Naive thymus-derived CD4-positive, alpha-beta T cell (primary cell): ENCODE data around the gene GMDS. TPM values are rescaled to one million over a fixed set of nuclear protein-coding genes. Genes with fewer than 3 reads are reported as not detected.

ENCODE experiments used
- ATAC-seq: fragments of 150-1000 bp; cut with Tn5 transposase; 2 replicates; pipeline ENCODE4 v1.10.0; 2021; ENCODE audit warnings: mild to moderate bottlenecking, moderate library complexity
- CTCF ChIA-PET: fragments of 350-600 bp; sonication (Branson Sonifier 250); formaldehyde crosslinking; loops from one replicate; lab custom pipeline; 2021; ENCODE audit warnings: antibody characterized with exemption; lab: Charles Lee
- POLR2A ChIA-PET: fragments of 350-600 bp; sonication (Branson Sonifier 250); formaldehyde crosslinking; loops from one replicate; lab custom pipeline; 2021; ENCODE audit warnings: antibody characterized with exemption, inconsistent platforms; lab: Charles Lee
- DNase-seq, 9 donors: peaks; one replicate each; pipeline versions ENCODE4 v3.0.0 to v3.0.0-alpha.2; 2020 to 2022; ENCODE audit warnings: mixed read lengths in 1 of 9
- H3K27ac ChIP-seq: one replicate; pipeline ENCODE4 v1.7.0; 2013; ENCODE audit warnings: mild to moderate bottlenecking, low read depth, low read length, moderate library complexity
- H3K27me3 ChIP-seq, 2 donors: one replicate each; pipeline ENCODE4 v1.7.0; 2013; ENCODE audit warnings: low read length in 2 of 2, mild to moderate bottlenecking in 2 of 2, moderate library complexity in 2 of 2; ENCODE audit not compliant: control insufficient read depth in 2 of 2, insufficient read depth in 2 of 2
- H3K36me3 ChIP-seq, 3 experiments: 1 replicate in 2 of 3; 2 replicates in 1 of 3; pipeline ENCODE4 v1.7.0; 2013; ENCODE audit warnings: low read length in 3 of 3, mild to moderate bottlenecking in 3 of 3, moderate library complexity in 1 of 3; ENCODE audit not compliant: insufficient read depth in 3 of 3, control insufficient read depth in 2 of 3
- H3K4me1 ChIP-seq, 2 donors: one replicate each; pipeline ENCODE4 v1.7.0; 2013; ENCODE audit warnings: low read length in 2 of 2, mild to moderate bottlenecking in 2 of 2, moderate library complexity in 1 of 2; ENCODE audit not compliant: control insufficient read depth in 2 of 2, insufficient read depth in 2 of 2
- H3K4me3 ChIP-seq: 2 replicates; pipeline ENCODE4 v1.7.0; 2013; ENCODE audit warnings: mild to moderate bottlenecking, low read length
- H3K9me3 ChIP-seq, 3 experiments: 1 replicate in 2 of 3; 2 replicates in 1 of 3; pipeline ENCODE4 v1.7.0; 2013; ENCODE audit warnings: low read length in 3 of 3; ENCODE audit not compliant: control insufficient read depth in 2 of 3
- H3K27ac Mint-ChIP-seq, 9 donors: one replicate each; pipeline ENCODE4 v1.8.0; 2020 to 2022; ENCODE audit warnings: mixed read lengths in 9 of 9, mild to moderate bottlenecking in 8 of 9, moderate library complexity in 5 of 9, inconsistent platforms in 2 of 9
- H3K27me3 Mint-ChIP-seq, 5 donors: one replicate each; pipeline ENCODE4 v1.8.0; 2021 to 2022; ENCODE audit warnings: mixed read lengths in 5 of 5, mild to moderate bottlenecking in 1 of 5
- H3K36me3 Mint-ChIP-seq, 5 donors: one replicate each; pipeline ENCODE4 v1.8.0; 2020 to 2022; ENCODE audit warnings: mixed read lengths in 5 of 5, mild to moderate bottlenecking in 3 of 5, inconsistent platforms in 1 of 5
- H3K4me1 Mint-ChIP-seq, 7 donors: one replicate each; pipeline ENCODE4 v1.8.0; 2020 to 2022; ENCODE audit warnings: mixed read lengths in 7 of 7, mild to moderate bottlenecking in 3 of 7, inconsistent platforms in 1 of 7
- H3K4me3 Mint-ChIP-seq, 10 donors: one replicate each; pipeline ENCODE4 v1.8.0; 2020 to 2022; ENCODE audit warnings: mild to moderate bottlenecking in 10 of 10, mixed read lengths in 10 of 10, moderate library complexity in 6 of 10, inconsistent platforms in 2 of 10
- H3K9me3 Mint-ChIP-seq, 11 donors: one replicate each; pipeline ENCODE4 v1.8.0; 2020 to 2022; ENCODE audit warnings: mixed read lengths in 11 of 11, mild to moderate bottlenecking in 4 of 11, inconsistent platforms in 1 of 11, moderate library complexity in 1 of 11
- intact Hi-C, 2 donors: fragments of 100-400 bp; cut with micrococcal nuclease; formaldehyde crosslinking; loops; one replicate each; pipeline ENCODE4 v1.15.1; 2023
- polyA plus RNA-seq, 2 donors: library from polyadenylated mRNA; unstranded; fragments of 300-500 nt; fragmentation: Illumina TruSeq; gene quantifications; one replicate each; pipeline ENCODE4 v1.2.3, GENCODE V29; 2021
- total RNA-seq, 6 experiments: library from RNA in 5 of 6; stranded (reverse) in 5 of 6; gene quantifications; 1 replicate in 5 of 6; 2 replicates in 1 of 6; pipeline ENCODE4 v1.2.3 and lab custom pipeline; 2021 to 2026

The GMDS gene
- total and polyA plus RNA-seq, 7 experiments from 2014 or later = 12.7 to 33.9 (median 18.3) TPM

DNA sequence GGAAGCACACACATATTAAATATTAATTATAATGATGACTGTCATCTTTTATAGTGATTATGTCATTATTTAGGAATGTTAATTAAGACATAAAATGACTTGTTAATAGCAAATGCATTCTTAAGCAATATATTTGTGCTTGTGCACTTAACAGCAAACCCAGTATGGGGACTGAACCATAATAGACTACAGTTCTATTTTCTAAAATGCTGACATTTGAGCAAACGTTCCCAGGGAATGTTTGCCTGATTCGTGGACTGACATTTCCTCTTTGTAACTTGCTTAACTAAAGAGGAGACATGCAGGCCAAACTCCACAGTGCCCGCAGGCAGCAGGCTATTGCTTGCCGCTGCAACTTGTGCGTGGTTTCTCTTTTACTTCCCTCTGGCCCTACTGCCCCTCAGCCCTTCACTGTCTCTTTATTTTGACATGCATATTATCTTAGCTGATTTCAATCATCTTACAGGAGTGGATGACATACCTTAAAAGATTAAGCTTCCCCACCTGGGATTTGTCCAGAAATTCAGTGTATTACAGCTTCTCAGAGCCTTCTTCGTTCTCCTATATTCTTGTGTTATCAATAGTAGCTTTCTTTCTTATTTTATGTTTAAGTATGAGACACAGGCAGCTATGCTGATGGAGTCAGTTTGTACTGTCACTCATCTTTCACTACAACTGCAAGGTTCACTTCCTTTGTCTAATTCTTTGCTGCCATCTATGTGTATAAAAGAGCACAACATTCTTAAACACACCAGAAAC lies 141.5 kb downstream of the GMDS start:
- H3K4me1 ChIP-seq = no peaks in the 10 kb centered on the region
- POLR2A ChIA-PET = interaction anchor here (0.6 kb wide), 1 partner anchor 106 kb away, joined by 3 read pairs; no protein-coding TSS in a partner anchor
- H3K36me3 Mint-ChIP-seq = peaks cover 0 to 4% (median 0%) of the 10 kb centered on the region in 5 donors
- H3K9me3 ChIP-seq = no peaks in the 10 kb centered on the region
- ATAC-seq = peak; percentile 69
- peak in 6 of 9 donors; percentile 11 to 48 (median 30) for DNase-seq
- intact Hi-C loops = loop anchor here (1.0 to 5.0 kb wide), 8 partner anchors 92 to 530 kb away; no protein-coding TSS in a partner anchor
- no peak overlapping the region for H3K27ac ChIP-seq
- no peaks in the 10 kb centered on the region for H3K9me3 Mint-ChIP-seq
- H3K4me3 ChIP-seq = no peak overlapping the region
- H3K27me3 Mint-ChIP-seq = no peaks in the 10 kb centered on the region
- no peaks in the 10 kb centered on the region for H3K27me3 ChIP-seq
- peaks cover 0 to 3% (median 0%) of the 10 kb centered on the region in 3 experiments for H3K36me3 ChIP-seq
- H3K4me1 Mint-ChIP-seq = peaks cover 0 to 3% (median 0%) of the 10 kb centered on the region in 7 donors
- no peak overlapping the region for H3K27ac Mint-ChIP-seq
- no peak overlapping the region for H3K4me3 Mint-ChIP-seq
- CTCF ChIA-PET = interaction anchor here (0.8 to 1.3 kb wide), 6 partner anchors 12 to 530 kb away, joined by 3 to 7 read pairs (median 3); no protein-coding TSS in a partner anchor

DNA sequence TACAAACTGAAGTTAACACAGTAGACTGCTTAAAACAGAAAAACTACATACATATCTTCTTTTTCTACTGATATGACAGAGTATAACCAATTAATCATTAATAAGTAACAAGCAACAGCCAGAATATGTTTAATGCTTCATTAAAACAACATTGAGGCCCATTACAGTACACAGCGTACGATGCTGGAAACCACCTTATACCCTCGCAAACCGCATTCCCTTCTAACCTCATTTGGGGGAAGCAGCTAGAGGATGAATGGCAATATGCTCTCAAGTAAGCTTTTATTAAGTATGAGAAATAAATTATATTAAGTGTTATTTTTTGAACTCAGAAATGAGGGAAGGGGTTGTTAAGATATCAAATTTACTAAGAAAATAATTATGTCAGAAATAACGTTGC lies 142.4 kb downstream of the GMDS start:
- no peaks in the 10 kb centered on the region for H3K27me3 ChIP-seq
- ChIA-PET CTCF (no interaction called here), POLR2A (no interaction called here)
- H3K4me1 Mint-ChIP-seq = peaks cover 0 to 3% (median 0%) of the 10 kb centered on the region in 7 donors
- no peak overlapping the region for H3K27ac Mint-ChIP-seq
- no peaks in the 10 kb centered on the region for H3K9me3 Mint-ChIP-seq
- no peak for ATAC-seq
- intact Hi-C loops = loop anchor here in 1 of 2 donors (1.0 to 5.0 kb wide), 2 partner anchors 210 to 249 kb away; no protein-coding TSS in a partner anchor
- no peaks in the 10 kb centered on the region for H3K9me3 ChIP-seq
- H3K27ac ChIP-seq = no peak overlapping the region
- H3K4me3 ChIP-seq = no peak overlapping the region
- peaks cover 0 to 3% (median 0%) of the 10 kb centered on the region in 5 donors for H3K36me3 Mint-ChIP-seq
- no peak for DNase-seq
- no peak overlapping the region for H3K4me3 Mint-ChIP-seq
- no peaks in the 10 kb centered on the region for H3K36me3 ChIP-seq
- H3K27me3 Mint-ChIP-seq = no peaks in the 10 kb centered on the region
- H3K4me1 ChIP-seq = no peaks in the 10 kb centered on the region

DNA sequence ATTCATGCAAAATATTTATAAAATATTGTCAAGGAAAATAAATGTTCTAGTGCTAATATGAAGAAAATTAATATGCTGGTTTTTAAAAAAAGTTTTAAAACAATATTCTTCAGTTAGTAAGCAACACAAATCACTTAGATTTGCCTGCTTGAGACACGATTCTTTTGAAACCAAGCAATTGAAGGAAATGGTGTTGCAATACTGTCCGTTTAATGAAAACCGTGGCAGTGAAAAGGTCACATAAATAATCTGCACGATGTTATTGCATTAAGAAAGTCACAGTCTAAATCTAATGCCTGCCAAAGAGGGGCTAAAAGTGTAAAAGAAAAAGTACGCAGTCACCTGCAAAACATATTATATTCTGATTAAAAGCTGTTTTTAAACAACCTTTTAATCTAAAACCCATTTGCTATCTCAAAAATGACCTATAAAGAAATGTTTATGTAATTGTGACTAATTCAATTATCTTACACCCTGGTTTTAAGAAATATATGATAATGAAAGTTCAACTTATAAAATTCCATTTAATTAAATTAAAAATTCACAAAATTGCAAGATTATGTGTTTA lies 143.0 kb downstream of the GMDS start:
- no peaks in the 10 kb centered on the region for H3K36me3 ChIP-seq
- H3K27ac ChIP-seq = no peak overlapping the region
- no peaks in the 10 kb centered on the region for H3K27me3 ChIP-seq
- DNase-seq = no peak
- Mint-ChIP-seq H3K9me3 (no peaks in the 10 kb centered on the region), H3K4me1 (peaks cover 0 to 3% (median 0%) of the 10 kb centered on the region in 7 donors), H3K36me3 (peaks cover 0 to under 1% (median 0%) of the 10 kb centered on the region in 5 donors), H3K27ac (no peak overlapping the region), H3K4me3 (no peak overlapping the region), H3K27me3 (no peaks in the 10 kb centered on the region)
- CTCF ChIA-PET = no interaction called here
- H3K9me3 ChIP-seq = no peaks in the 10 kb centered on the region
- no peak overlapping the region for H3K4me3 ChIP-seq
- intact Hi-C loops = loop anchor here in 1 of 2 donors (5.0 kb wide), 1 partner anchor 250 kb away; no protein-coding TSS in a partner anchor
- POLR2A ChIA-PET = no interaction called here
- H3K4me1 ChIP-seq = no peaks in the 10 kb centered on the region
- no peak for ATAC-seq

DNA sequence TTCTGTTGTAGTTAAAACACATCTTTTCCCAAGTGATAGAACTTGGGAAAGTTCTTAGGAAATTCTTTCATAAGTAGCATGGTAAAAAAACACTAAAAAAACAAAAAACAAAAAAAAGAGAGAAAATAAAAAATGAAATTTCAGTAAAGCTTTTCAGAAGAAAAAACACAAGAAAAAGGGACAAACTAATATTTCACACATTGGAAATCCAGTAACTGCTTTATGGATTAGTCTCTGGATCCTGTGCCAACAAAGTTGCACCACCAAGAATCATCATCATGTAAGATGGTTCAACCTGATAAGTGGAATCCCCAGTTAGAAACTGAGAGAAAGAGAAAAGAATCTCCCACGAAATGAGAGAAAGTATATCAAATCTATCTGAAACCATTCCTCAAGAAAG lies 144.2 kb downstream of the GMDS start:
- no peaks in the 10 kb centered on the region for H3K36me3 ChIP-seq
- H3K27me3 ChIP-seq = no peaks in the 10 kb centered on the region
- POLR2A ChIA-PET = no interaction called here
- H3K9me3 ChIP-seq = no peaks in the 10 kb centered on the region
- ATAC-seq (no peak), DNase-seq (no peak)
- intact Hi-C loops = loop anchor here in 1 of 2 donors (5.0 kb wide), 1 partner anchor 251 kb away; no protein-coding TSS in a partner anchor
- Mint-ChIP-seq H3K27me3 (no peaks in the 10 kb centered on the region), H3K27ac (no peak overlapping the region), H3K9me3 (no peaks in the 10 kb centered on the region), H3K36me3 (no peaks in the 10 kb centered on the region), H3K4me3 (no peak overlapping the region), H3K4me1 (peaks cover 0 to 3% (median 0%) of the 10 kb centered on the region in 7 donors)
- CTCF ChIA-PET = no interaction called here
- H3K4me1 ChIP-seq = no peaks in the 10 kb centered on the region
- H3K27ac ChIP-seq = no peak overlapping the region
- no peak overlapping the region for H3K4me3 ChIP-seq

DNA sequence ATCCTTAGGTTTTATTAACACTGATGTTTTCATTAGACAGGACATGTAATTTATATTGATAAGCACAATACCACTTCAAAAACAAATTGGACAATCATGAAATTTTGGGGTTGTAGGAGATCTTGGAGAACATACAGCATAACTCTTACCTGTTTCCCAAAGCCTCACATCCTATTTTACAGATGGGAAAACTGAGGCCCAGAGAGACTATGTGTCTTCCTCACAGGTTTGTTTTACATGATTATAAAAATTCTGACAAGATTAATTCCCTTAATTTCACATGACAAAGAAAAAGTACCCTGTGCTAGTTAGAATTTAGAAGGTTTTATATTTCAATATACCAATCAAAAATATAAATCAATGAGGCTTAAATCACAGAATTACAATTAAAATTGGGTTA lies 145.5 kb downstream of the GMDS start:
- Mint-ChIP-seq H3K27me3 (no peaks in the 10 kb centered on the region), H3K9me3 (no peaks in the 10 kb centered on the region), H3K4me1 (peaks cover 0 to 3% (median 0%) of the 10 kb centered on the region in 7 donors), H3K27ac (no peak overlapping the region), H3K36me3 (peaks cover 0 to 3% (median 0%) of the 10 kb centered on the region in 5 donors), H3K4me3 (no peak overlapping the region)
- Histone ChIP-seq H3K4me3 (no peak overlapping the region), H3K27me3 (no peaks in the 10 kb centered on the region), H3K9me3 (no peaks in the 10 kb centered on the region), H3K36me3 (no peaks in the 10 kb centered on the region), H3K4me1 (no peaks in the 10 kb centered on the region), H3K27ac (no peak overlapping the region)
- DNase-seq = no peak
- ChIA-PET POLR2A (no interaction called here), CTCF (no interaction called here)
- intact Hi-C loops = loop anchor here in 1 of 2 donors (5.0 kb wide), 1 partner anchor 252 kb away; no protein-coding TSS in a partner anchor
- ATAC-seq = no peak

DNA sequence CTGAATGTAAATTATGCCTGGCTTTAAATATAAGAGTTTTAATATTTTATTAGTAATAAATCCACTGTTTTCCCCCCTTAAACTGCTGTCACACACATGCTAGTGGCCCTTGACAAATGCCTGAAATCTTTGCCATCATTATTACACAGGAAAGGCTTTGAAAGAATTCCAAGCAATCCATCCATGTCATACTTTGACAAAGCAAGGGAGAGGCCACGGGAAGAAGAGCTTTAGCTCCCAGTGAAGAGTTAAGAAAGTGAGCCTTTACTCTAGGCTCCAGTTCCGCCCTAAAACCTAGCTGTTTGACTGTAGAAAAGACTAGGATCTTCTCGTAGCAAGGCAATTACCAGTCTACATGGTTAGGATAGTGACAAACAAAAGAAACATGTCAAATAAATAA lies 147.9 kb downstream of the GMDS start:
- ChIA-PET POLR2A (no interaction called here), CTCF (no interaction called here)
- H3K27me3 ChIP-seq = no peaks in the 10 kb centered on the region
- H3K36me3 ChIP-seq = no peaks in the 10 kb centered on the region
- H3K4me1 ChIP-seq = no peaks in the 10 kb centered on the region
- no peak overlapping the region for H3K4me3 Mint-ChIP-seq
- no peak overlapping the region for H3K4me3 ChIP-seq
- H3K36me3 Mint-ChIP-seq = peaks cover 0 to 7% (median 0%) of the 10 kb centered on the region in 5 donors
- H3K27ac ChIP-seq = no peak overlapping the region
- H3K27ac Mint-ChIP-seq = no peak overlapping the region
- no peak for ATAC-seq
- intact Hi-C loops = no loop called here
- no peaks in the 10 kb centered on the region for H3K4me1 Mint-ChIP-seq
- no peaks in the 10 kb centered on the region for H3K9me3 Mint-ChIP-seq
- no peak for DNase-seq
- no peaks in the 10 kb centered on the region for H3K27me3 Mint-ChIP-seq
- H3K9me3 ChIP-seq = no peaks in the 10 kb centered on the region
